Measurements from ENCODE around the gene LAMA4.
"Not testable (repeated sequence)": the region's sequence is repeated elsewhere in the genome, so short reads cannot be mapped to it uniquely, and the experiment has no call there.

LAMA4 gene

DNA sequence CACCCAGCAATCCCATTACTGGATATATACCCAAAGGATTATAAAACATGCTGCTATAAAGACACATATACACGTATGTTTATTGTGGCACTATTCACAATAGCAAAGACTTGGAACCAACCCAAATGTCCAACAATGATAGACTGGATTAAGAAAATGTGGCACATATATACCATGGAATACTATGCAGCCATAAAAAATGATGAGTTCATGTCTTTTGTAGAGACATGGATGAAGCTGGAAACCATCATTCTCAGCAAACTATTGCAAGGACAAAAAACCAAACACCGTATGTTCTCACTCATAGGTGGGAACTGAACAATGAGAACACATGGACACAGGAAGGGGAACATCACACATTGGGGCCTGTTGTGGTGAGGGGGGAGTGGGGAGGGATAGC lies 148.3 kb downstream of the LAMA4 start:
- not testable (repeated sequence) for DNase-seq

DNA sequence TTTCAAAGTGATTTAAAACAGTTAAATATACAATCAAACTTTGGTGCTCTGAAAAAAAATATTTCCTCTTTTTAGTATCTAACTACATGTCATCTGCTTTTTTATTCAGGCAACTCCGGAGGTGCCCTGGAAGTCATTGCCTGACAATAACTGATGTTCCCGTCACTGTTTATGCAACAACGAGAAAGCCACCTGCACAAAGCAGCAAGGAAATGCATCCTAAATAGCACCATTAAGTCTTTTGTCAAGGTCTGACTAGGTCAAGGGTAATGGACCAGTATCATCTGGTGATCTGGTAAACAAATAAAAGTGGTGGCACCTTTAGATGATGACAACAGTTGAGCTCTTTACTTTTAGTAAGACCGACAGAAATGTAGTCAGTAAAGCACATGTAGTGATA lies 153.8 kb downstream of the LAMA4 start:
- DNase-seq, result no peak

DNA sequence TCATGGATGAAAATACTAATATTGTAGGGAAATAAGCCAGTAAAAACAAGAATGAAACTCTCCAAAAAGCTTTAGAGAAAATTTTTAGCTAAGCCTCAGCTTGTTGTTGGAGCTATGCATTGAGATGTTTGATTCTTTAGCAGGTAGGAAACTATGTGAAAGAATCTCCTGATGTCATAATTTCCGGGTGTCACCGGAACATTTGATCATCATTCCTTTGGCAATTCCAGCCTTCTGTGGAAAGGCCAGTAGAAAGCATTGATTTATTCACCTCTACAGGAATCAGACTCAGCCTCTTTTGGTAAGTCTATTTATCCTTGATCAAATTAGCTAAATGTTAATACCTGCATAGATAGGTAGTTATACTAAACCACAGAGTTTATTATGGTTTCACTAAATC lies 157.5 kb downstream of the LAMA4 start:
- no peak for DNase-seq

DNA sequence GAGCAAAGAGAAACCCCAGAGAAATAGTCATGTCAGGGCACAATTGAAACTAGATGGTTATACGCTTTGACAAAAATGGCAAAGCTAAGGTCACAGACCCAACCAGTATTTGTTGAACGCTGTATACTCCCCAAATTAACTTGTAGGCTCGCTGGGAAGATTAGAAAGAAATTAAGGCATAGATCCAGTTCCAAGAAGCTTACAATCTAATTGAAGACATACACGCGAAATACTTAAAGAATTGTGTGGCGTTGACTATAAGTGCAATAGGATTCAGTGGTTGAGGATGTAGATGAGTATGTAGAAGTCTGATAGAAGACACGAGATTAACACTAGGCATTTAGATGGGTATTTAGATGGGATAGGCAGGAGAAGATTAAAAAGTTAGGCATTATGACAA lies 166.5 kb downstream of the LAMA4 start:
- DNase-seq, result no peak

DNA sequence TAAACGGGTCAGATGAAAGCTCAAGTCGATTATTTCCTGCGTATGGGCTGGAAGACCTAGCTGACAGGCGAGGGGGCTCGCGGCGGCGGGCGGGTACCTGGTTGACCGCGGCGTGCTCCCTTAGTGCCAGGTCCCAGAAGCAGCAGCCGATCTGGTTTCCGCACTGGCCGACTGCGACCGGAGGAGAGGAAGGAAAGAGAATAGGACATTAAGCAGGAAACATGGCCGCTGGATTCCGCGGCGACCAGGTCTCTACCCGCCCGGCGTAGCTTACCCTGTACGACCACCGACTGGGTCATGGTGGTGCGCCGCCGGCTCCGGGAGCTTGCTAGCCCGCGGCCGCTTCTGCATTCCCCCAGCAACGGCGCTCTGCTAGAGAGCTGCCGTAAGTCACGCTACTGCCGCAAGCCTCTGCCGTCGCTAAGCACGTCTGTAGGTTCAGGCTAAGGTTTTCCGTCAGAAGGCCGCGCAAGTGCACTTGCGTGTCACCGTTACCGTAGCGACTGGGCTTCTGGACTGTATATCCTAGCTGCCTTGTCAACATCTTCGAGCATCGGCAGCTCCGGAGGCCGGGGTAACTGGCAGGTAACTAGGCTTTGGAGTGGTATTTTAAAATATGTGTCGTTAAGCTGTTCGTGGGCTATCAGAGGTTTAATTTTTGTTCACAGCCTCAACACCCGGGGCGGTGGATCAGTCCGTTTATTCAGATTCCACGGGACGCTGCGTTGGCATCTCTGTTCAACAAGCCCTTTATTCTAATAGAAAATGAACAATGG lies 167.0 kb downstream of the LAMA4 start, which contains the start of the genes FAM229B and TUBE1:
Gene FAM229B, plus strand, starts transcription at position 456 of the 776 bp plus-strand sequence. CDS start 11,693 bp downstream, outside the sequence.
Gene TUBE1, minus strand, starts transcription at position 347 of the 776 bp plus-strand sequence. Its CDS starts 48 bp downstream, at position 299.
- DNase-seq, result peak in 55 of 56 donors; percentile 42 to 97 (median 90)

DNA sequence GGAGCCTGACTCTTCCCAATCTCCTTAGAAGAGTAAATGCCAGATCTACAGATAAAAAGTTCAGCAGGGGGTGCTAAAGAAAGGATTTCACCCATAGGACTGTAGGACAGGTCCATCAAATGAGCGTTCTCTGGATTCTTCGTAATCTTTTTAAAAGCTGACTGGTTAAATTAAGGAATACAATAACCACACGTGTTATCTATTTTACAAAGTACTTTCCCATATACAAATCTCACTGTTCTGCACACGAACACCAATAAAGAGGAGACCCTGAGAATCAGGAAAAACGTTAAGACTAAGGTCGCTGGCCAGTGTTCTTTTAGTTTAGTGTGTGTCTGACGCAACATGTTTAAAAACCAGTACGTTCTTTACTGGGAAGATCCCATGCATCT lies 167.6 kb downstream of the LAMA4 start:
- no peak for DNase-seq

DNA sequence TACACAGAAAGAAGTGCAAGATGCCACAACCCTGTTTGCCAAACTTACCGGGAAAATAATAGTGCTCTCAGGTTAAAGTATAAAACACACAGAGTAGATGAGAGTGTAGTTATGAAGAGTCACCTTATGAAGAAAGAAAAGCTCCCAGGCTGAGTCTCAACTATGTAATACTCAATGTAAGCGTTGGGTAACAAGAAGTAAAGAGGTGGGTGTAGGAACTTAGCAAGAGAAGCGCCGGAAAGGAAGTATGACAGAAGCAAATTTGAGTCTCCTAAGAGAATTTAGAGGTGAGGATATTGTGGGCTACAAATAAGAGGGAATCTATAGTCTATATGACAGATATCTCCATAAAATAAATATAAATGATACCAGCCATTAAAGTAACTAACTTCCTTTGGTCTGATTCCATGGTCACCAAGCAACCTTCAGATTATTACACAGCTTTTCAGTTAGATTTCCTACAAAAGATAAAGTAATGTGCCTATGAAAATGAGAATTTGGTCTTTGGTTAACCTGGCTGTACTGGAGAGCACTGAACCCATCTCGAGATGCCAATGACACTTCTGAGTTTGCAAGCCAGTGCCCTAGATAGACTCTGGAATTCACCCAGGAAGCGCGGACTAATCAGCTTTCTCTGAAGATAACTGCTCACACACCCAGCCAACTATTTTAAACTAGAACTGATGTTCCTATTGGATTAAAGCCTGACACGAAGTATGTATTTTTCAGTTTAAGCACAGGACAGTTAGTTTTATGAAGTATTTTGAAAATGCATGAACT lies 168.9 kb downstream of the LAMA4 start:
- DNase-seq, result no peak

DNA sequence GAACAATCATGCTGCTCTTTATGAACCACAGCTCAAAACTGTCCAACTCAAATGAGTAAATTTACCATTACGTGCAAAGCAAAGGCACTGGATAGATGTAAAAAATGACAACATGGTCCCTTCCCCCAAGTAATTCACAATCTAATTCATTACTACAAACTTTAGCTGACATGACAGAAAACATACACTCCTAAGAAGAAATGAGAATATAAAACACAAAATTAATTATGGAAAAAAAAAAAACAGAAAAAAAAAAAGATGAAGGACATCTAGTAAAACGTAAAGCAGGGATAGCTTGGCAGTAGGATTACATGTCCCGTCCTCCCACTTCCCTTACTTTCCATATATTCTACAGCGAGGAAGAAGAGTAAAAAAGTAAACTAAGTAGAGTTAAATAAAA lies 172.8 kb downstream of the LAMA4 start:
- no peak for DNase-seq

DNA sequence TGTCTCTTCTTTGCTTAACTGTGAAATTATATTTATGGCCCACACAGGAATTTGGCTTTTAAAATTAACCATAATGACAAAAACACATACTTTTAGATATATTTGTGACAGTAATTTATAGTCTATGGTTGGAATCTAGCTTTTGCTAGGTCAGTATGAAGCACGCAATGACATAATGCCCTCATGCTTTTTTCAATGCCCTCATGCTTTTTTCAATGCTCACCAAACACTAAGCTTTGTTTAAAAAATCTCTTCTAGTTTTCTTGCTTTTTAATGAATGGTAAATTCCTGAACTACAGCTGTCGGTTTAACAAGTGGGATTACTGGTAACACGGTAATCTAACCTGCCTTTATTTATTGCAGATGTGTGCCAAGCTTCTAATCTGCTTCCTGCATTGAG lies 187.8 kb downstream of the LAMA4 start:
- DNase-seq, result no peak

DNA sequence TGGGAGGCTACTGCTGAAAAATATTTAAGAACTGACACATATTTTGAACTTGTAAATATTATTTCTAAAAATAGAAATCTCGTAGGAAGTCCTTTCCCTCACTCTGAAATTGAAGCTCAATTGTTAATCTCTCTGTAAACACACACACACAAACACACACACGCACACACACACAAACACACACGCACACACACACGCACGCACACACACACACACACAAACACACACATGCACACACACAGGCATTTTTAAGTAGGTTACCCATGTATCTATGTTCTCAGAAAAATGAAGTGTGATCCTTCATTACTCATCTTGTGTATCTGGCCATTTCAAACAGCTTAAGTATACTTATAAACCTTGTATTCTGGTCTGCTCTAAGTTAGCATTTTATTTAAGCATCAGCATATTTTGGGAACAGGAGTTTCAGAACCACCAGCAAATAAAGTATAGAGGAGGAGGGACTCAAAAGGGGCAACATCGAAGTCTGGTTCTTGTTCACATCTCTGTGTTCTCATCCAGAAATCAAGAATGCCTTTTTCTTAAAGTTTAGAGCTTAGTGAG lies 188.9 kb downstream of the LAMA4 start:
- no peak for DNase-seq

DNA sequence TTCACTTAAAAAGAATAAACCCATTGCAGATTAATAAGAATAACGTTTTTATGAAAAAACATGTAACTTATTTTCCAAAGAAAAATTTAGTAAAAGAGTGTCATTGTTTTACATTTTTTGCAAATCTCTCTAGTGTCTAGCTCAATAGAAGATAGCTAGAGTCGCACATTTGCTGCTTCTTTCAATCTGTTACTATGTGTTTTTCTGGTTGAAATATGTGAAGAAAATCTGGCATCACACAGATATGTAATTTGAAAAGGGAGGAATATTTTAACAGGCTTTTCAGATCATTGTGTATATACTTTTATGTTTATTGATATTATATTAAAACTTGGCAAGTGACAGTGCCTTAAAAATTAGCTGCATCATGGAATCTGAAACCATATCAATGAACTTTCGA lies 191.4 kb downstream of the LAMA4 start:
- no peak for DNase-seq

DNA sequence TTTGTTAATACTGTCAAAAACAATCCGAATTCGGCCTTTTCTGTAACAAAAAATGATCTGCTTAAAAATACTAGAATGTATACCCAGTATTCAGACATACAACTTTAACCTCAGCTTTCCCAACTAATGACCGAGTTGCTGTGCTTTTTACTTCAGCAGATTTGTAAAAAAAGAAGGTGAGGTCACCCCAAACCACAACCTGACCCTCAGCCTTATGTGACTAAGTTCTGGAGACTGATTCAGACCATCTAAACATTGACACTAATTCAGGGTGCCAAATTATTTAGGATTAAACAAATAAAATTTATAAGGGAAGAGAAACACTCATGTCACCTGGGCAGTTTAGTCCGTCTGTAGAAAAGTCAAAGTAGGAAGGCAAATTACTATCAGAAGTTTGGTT lies 192.8 kb downstream of the LAMA4 start:
- DNase-seq, result no peak

Measured in amygdala (tissue), 56 donors.